Measurements from ENCODE around the gene MMP28. TPM values are rescaled to one million over a fixed set of nuclear protein-coding genes. Genes with fewer than 3 reads are reported as not detected.

The MMP28 gene
- total and polyA plus RNA-seq, 4 donors: 1.5 to 6.4 (median 4.9) TPM

GRCh38 chr17:35745246-35745645 lies 50.2 kb downstream of the MMP28 start:
- Histone ChIP-seq H3K9me3 (ENCODE audit: control insufficient read depth, low read length) (no peaks in the 10 kb centered on the region), H3K4me3 (ENCODE audit: low read length in 2 of 2) (no peak overlapping the region), H3K27me3 (ENCODE audit: control insufficient read depth in 1 of 2, insufficient read depth in 2 of 2, low read length in 1 of 2) (no peaks in the 10 kb centered on the region), H3K27ac (ENCODE audit: low read depth in 1 of 2, low read length in 2 of 2) (no peak overlapping the region), H3K36me3 (ENCODE audit: control insufficient read depth in 1 of 2, insufficient read depth in 2 of 2, low read length in 1 of 2) (no peaks in the 10 kb centered on the region), H3K4me1 (ENCODE audit: control insufficient read depth in 1 of 2, insufficient read depth in 2 of 2, low read length in 2 of 2) (no peaks in the 10 kb centered on the region)
- no peak for DNase-seq
- WGBS, 2 donors: 90 to 92% methylated on average over 7 of the region's 7 CpGs
- ATAC-seq (ENCODE audit: low FRiP score): no peak
- intact Hi-C loops (cut with DNase I): loop anchor here in 1 of 2 donors (5.0 kb wide), 1 partner anchor 133 kb away; no protein-coding TSS in a partner anchor

DNA sequence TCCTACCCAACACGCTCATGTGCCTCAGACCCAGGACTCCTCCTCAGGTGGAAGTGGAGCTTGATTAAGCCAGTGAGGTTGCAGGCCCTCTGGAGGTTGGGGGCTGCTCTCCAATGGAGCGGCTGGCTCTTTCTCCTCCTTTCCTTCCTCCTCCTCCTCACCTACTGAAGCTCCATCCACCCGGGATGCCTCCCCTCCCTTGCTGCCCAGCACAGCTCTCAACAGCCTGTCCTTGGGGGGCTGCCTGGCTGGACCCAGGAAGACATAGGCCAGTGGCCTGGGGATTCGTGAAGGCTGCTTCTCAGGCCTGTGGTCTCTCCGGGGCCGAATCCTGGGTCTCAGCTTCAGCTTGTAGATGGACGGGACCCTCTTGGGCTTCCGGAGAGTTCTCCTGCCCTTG lies 50.6 kb downstream of the MMP28 start:
- Histone ChIP-seq H3K4me1 (ENCODE audit: control insufficient read depth in 1 of 2, insufficient read depth in 2 of 2, low read length in 2 of 2) (no peaks in the 10 kb centered on the region), H3K4me3 (ENCODE audit: low read length in 2 of 2) (no peak overlapping the region), H3K36me3 (ENCODE audit: control insufficient read depth in 1 of 2, insufficient read depth in 2 of 2, low read length in 1 of 2) (no peaks in the 10 kb centered on the region), H3K27me3 (ENCODE audit: control insufficient read depth in 1 of 2, insufficient read depth in 2 of 2, low read length in 1 of 2) (no peaks in the 10 kb centered on the region), H3K9me3 (ENCODE audit: control insufficient read depth, low read length) (no peaks in the 10 kb centered on the region), H3K27ac (ENCODE audit: low read depth in 1 of 2, low read length in 2 of 2) (no peak overlapping the region)
- intact Hi-C loops (cut with DNase I): loop anchor here in 1 of 2 donors (5.0 kb wide), 1 partner anchor 133 kb away; no protein-coding TSS in a partner anchor
- WGBS, 2 donors: 74 to 82% methylated on average over 8 of the region's 8 CpGs
- DNase-seq (no peak), ATAC-seq (ENCODE audit: low FRiP score) (no peak)

- H3K4me1 ChIP-seq (ENCODE audit: control insufficient read depth in 1 of 2, insufficient read depth in 2 of 2, low read length in 2 of 2): no peaks in the 10 kb centered on the region
- no peak overlapping the region for H3K27ac ChIP-seq (ENCODE audit: low read depth in 1 of 2, low read length in 2 of 2)
- H3K9me3 ChIP-seq (ENCODE audit: control insufficient read depth, low read length): no peaks in the 10 kb centered on the region
- 18 to 21% methylated on average over 7 of the region's 7 CpGs for WGBS, 2 donors
- no peak for ATAC-seq (ENCODE audit: low FRiP score)
- H3K27me3 ChIP-seq (ENCODE audit: control insufficient read depth in 1 of 2, insufficient read depth in 2 of 2, low read length in 1 of 2): no peaks in the 10 kb centered on the region
- no peak for DNase-seq
- intact Hi-C loops (cut with DNase I): no loop called here
- no peak overlapping the region for H3K4me3 ChIP-seq (ENCODE audit: low read length in 2 of 2)
- no peaks in the 10 kb centered on the region for H3K36me3 ChIP-seq (ENCODE audit: control insufficient read depth in 1 of 2, insufficient read depth in 2 of 2, low read length in 1 of 2)
These were observed 51.7 kb downstream of the MMP28 start for GRCh38 chr17:35743626-35744328.

DNA sequence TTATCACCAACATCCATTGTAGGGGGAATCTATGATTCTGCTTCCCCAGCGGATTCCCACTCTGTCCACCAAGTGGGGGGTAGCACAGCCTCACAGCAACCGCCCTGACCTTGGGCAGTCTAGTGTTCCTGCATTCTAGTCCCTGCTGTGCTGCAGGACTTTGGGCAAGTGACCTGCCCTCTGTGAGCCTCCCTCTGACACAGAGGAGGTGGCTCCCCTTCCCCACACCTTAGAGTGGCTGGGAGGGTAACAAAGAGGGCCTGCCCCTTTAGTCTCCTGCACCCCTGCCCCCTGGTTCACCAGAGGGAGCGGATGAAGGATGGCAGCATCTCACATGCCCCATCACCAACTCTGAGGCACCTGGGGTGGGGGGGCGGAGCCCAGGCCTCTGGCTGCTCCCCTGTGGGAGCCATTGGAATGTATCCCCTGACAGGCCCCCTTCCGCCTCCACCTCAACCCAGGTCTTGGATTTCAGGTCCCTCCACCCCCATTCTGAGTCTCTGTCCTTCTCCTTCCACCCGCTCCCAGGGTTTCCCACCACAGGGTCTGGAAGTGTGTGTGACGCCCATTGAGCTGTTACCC lies 52.5 kb downstream of the MMP28 start:
- intact Hi-C loops (cut with DNase I): no loop called here

DNA sequence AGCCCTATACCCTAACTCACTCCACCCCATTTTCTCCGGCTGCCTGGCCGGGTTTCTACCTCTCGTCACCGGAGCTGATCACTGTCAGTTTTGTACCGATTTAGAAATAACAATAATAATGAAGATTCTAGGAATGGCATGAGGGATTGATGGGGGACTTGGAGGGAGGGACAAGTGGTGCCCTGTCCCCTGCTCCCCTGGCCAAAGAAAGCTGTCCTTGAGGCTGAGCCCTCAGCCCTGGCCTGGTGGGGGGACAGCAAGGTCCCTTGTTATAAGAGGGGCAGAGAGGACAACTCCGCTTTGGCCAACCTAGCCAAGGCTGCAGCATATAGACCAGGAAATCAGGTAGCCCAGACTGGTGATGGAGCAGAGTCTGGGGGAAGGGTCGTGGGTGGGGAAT lies 52.9 kb downstream of the MMP28 start:
- ATAC-seq (ENCODE audit: low FRiP score) (no peak), DNase-seq (no peak)
- no peak overlapping the region for H3K27ac ChIP-seq (ENCODE audit: low read depth in 1 of 2, low read length in 2 of 2)
- 55% methylated on average over 7 of the region's 7 CpGs for WGBS, 2 donors
- no peak overlapping the region for H3K4me3 ChIP-seq (ENCODE audit: low read length in 2 of 2)
- no peaks in the 10 kb centered on the region for H3K36me3 ChIP-seq (ENCODE audit: control insufficient read depth in 1 of 2, insufficient read depth in 2 of 2, low read length in 1 of 2)
- H3K27me3 ChIP-seq (ENCODE audit: control insufficient read depth in 1 of 2, insufficient read depth in 2 of 2, low read length in 1 of 2): no peaks in the 10 kb centered on the region
- no peaks in the 10 kb centered on the region for H3K4me1 ChIP-seq (ENCODE audit: control insufficient read depth in 1 of 2, insufficient read depth in 2 of 2, low read length in 2 of 2)
- no peaks in the 10 kb centered on the region for H3K9me3 ChIP-seq (ENCODE audit: control insufficient read depth, low read length)
- intact Hi-C loops (cut with DNase I): no loop called here

More for the DNA sequence above, 52.5 kb downstream of the MMP28 start:
- Histone ChIP-seq H3K27ac (ENCODE audit: low read depth in 1 of 2, low read length in 2 of 2) (no peak overlapping the region), H3K4me1 (ENCODE audit: control insufficient read depth in 1 of 2, insufficient read depth in 2 of 2, low read length in 2 of 2) (no peaks in the 10 kb centered on the region), H3K36me3 (ENCODE audit: control insufficient read depth in 1 of 2, insufficient read depth in 2 of 2, low read length in 1 of 2) (no peaks in the 10 kb centered on the region), H3K9me3 (ENCODE audit: control insufficient read depth, low read length) (no peaks in the 10 kb centered on the region), H3K4me3 (ENCODE audit: low read length in 2 of 2) (no peak overlapping the region), H3K27me3 (ENCODE audit: control insufficient read depth in 1 of 2, insufficient read depth in 2 of 2, low read length in 1 of 2) (no peaks in the 10 kb centered on the region)
- DNase-seq: no peak
- 63 to 66% methylated on average over 7 of the region's 7 CpGs for WGBS, 2 donors
- no peak for ATAC-seq (ENCODE audit: low FRiP score)

DNA sequence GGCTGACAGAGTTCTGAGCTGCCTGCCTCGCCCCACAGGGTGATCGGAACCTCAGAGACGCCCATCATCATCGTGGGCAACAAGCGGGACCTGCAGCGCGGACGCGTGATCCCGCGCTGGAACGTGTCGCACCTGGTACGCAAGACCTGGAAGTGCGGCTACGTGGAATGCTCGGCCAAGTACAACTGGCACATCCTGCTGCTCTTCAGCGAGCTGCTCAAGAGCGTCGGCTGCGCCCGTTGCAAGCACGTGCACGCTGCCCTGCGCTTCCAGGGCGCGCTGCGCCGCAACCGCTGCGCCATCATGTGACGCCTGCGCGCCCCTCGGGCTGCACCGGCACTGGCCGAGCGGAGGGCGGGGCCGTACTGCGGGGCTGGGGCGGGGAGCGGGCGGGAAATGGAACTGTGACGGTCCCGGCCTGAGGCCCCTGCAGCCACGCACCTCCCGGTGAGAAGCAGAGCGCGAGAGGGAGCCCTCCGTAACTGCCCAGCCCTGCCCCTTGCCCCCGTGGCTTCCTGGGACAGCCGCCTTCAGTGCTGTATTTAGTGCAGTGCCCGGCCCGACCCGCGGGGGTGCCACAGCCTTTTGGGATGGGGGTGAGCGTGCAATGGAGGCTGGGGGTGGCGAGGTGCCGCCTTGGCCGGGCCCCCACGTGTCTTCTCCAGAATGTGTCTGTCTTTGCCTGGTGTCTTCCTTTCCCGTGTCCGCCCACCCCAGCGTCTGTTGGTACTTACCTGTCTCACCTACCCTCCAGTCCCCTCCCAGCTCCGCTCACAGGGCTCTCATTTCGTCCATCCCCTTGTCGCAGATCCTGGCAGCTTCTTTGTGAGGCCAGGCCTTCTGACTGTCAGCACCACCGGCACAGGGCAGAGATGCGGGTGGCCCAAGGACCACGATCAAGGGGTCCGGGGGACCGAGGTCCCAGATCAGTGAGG lies 54.2 kb downstream of the MMP28 start:
- intact Hi-C loops (cut with DNase I): no loop called here
- Histone ChIP-seq H3K27me3 (ENCODE audit: control insufficient read depth in 1 of 2, insufficient read depth in 2 of 2, low read length in 1 of 2) (no peaks in the 10 kb centered on the region), H3K4me1 (ENCODE audit: control insufficient read depth in 1 of 2, insufficient read depth in 2 of 2, low read length in 2 of 2) (no peaks in the 10 kb centered on the region), H3K36me3 (ENCODE audit: control insufficient read depth in 1 of 2, insufficient read depth in 2 of 2, low read length in 1 of 2) (no peaks in the 10 kb centered on the region), H3K9me3 (ENCODE audit: control insufficient read depth, low read length) (no peaks in the 10 kb centered on the region), H3K27ac (ENCODE audit: low read depth in 1 of 2, low read length in 2 of 2) (no peak overlapping the region), H3K4me3 (ENCODE audit: low read length in 2 of 2) (no peak overlapping the region)
- DNase-seq: no peak
- ATAC-seq (ENCODE audit: low FRiP score): no peak
- 17 to 21% methylated on average over 68 to 73 of the region's 73 CpGs for WGBS, 2 donors

DNA sequence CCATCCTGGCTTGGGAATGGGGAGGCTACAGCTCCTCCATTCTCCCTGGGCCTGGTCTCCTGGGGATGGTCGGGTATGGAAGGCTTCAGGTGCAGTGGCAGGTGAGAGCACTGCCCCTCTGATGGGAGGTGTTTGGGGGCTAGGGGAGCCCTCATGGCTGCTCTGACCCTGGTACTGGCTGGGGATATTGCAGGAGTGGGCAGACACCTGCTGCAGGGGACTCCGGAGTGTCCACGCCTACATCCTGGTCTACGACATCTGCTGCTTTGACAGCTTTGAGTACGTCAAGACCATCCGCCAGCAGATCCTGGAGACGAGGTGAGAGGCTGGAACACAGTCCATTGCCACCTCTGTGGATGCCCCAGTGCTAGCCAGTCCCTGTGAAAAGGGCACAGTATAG lies 55.2 kb downstream of the MMP28 start:
- Histone ChIP-seq H3K4me1 (ENCODE audit: control insufficient read depth in 1 of 2, insufficient read depth in 2 of 2, low read length in 2 of 2) (no peaks in the 10 kb centered on the region), H3K9me3 (ENCODE audit: control insufficient read depth, low read length) (no peaks in the 10 kb centered on the region), H3K36me3 (ENCODE audit: control insufficient read depth in 1 of 2, insufficient read depth in 2 of 2, low read length in 1 of 2) (no peaks in the 10 kb centered on the region), H3K27me3 (ENCODE audit: control insufficient read depth in 1 of 2, insufficient read depth in 2 of 2, low read length in 1 of 2) (no peaks in the 10 kb centered on the region), H3K27ac (ENCODE audit: low read depth in 1 of 2, low read length in 2 of 2) (no peak overlapping the region), H3K4me3 (ENCODE audit: low read length in 2 of 2) (no peak overlapping the region)
- DNase-seq: no peak
- ATAC-seq (ENCODE audit: low FRiP score): no peak
- WGBS, 2 donors: 91 to 93% methylated on average over 7 of the region's 7 CpGs
- intact Hi-C loops (cut with DNase I): no loop called here

- H3K27me3 ChIP-seq (ENCODE audit: control insufficient read depth in 1 of 2, insufficient read depth in 2 of 2, low read length in 1 of 2): no peaks in the 10 kb centered on the region
- no peak for ATAC-seq (ENCODE audit: low FRiP score)
- intact Hi-C loops (cut with DNase I): no loop called here
- no peak overlapping the region for H3K27ac ChIP-seq (ENCODE audit: low read depth in 1 of 2, low read length in 2 of 2)
- H3K36me3 ChIP-seq (ENCODE audit: control insufficient read depth in 1 of 2, insufficient read depth in 2 of 2, low read length in 1 of 2): no peaks in the 10 kb centered on the region
- no peaks in the 10 kb centered on the region for H3K4me1 ChIP-seq (ENCODE audit: control insufficient read depth in 1 of 2, insufficient read depth in 2 of 2, low read length in 2 of 2)
- 86 to 89% methylated on average over 5 of the region's 5 CpGs for WGBS, 2 donors
- no peak overlapping the region for H3K4me3 ChIP-seq (ENCODE audit: low read length in 2 of 2)
- H3K9me3 ChIP-seq (ENCODE audit: control insufficient read depth, low read length): no peaks in the 10 kb centered on the region
- no peak for DNase-seq
These were observed 56.8 kb downstream of the MMP28 start for GRCh38 chr17:35738519-35739133.
